Muscle of back (tissue), 11 donors: ENCODE measurements around the gene PTPN14. TPM values are rescaled to one million over a fixed set of nuclear protein-coding genes. Genes with fewer than 3 reads are reported as not detected.
A peak's percentile ranks its signal among the peaks of the same experiment; 100 is the strongest.

ENCODE experiments used
- DNase-seq, 3 donors: peaks; one replicate each; pipeline versions ENCODE4 v3.0.0 to v3.0.0-alpha.2; 2013
- polyA plus RNA-seq, 10 donors: library from polyadenylated mRNA; unstranded; fragments of 120-200 nt; gene quantifications; one replicate each; pipeline ENCODE4 v1.2.1, GENCODE V29; 2013; ENCODE audit not compliant: insufficient read length in 10 of 10

The PTPN14 gene
- polyA plus RNA-seq, 10 donors = 16.0 to 27.8 (median 19.1) TPM

GRCh38 chr1:214337015-214337414, 214.4 kb downstream of the PTPN14 start:
- peak in 1 of 3 donors; percentile 23 for DNase-seq

- no peak for DNase-seq
These were observed 215.8 kb downstream of the PTPN14 start for GRCh38 chr1:214335567-214335966.

DNA sequence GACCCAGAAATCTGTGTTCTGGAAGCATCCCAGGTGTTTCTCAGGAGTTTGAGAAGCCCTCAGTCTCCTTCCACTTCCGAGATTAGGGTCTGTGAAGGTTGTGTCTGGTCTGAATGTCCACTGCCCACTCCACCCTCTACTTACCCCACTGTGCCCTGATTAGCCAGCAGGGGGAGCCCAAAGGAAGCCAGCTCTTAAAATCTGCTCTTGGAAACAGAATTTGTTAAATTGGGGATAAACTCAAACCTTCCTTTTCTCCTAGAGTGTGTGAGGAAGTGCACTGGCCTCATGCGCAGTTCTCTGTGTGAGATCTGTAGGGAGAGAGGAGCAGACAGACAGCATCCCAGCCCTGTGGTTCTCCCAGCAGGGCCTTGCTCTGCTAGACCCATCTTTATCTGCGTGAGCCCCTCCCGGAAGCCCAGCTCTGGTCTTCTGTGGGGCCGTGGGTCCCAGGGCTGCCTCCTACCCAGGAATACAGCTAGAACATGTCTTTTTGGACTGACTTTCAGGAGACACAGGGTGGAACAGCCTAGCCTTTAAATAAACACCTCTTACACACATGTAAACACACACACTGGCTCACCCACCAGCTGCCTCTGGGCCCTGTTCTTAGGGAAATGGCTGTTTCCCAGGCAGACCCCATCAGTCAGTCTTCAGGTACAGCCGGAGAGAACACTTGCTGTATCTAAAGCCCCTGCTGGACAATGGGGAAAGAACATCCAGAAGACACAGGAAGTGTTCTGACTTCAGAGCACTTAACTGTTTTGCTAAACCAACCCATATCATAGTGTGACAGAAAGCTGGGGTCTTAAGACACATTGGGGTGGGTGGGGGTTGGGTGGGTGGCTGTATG, 218.2 kb downstream of the PTPN14 start:
- peak; percentile 42 to 79 (median 60) for DNase-seq

DNA sequence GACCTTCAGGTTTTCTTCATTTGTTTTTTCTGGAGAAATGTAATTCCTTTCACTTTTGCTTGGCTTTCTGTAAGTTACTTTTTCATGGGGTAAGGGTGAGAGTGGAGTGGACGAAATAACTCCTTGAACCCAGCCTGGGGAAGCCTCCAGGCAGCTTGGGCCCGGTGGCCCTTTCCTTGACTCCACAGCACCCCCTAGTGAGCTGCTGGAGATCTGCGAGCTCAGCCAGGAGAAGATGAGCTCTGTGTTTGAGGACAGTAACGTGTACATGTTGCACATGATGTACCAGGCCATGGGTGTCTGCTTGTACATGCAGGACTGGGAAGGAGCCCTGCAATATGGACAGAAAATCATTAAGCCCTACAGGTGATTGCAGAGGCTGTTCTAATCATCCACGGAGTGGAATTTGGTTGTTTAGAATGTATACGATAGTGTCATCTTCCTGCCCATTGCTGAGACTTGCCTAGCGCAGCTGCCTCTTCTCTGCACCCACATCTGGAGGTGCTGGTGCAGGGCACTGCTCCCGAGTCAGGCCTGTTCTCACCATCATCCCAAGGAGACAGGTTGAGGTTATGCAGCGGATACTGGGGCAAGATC, 219.5 kb downstream of the PTPN14 start:
- DNase-seq = peak in 1 of 3 donors; percentile 31

DNA sequence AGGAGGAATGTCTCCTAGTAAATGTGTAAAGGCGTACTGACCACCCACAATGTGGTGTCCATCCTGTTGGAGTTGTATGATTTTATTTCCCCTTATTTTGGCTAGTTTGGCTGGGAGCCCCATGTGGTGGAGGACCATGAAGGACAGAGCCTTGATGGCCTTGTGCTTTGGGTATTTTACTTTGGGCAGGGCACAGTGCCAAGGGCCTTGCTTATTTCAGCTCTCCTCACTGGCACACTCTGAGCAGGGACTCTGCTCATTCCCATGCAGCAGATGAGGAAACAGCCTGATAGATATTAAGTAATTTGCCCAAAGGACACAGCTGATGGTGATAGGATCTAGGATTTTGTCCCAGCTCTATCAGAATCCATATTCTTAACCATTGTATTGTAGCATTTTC, 220.2 kb downstream of the PTPN14 start:
- no peak for DNase-seq

DNA sequence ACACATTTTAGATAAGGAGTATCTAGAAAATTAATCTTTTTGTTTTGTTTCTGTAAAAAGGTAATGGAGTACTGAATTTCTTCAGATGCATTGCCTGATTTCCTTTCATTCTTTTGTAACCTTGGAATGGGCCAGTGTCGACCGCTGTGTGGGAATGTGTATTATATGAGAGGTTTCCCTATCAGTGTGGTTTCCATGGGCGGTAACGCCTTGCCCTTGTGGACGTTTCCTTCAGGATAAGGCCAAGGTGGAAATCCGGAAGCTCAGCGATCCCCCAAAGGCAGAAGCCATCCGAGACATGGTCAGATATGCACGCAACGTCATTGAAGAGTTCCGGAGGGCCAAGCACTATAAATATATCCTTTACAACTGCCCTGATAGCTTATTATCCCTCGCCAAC, 220.7 kb downstream of the PTPN14 start:
- no peak for DNase-seq

- DNase-seq = no peak
These were observed 221.2 kb downstream of the PTPN14 start for GRCh38 chr1:214330222-214330621.

GRCh38 chr1:214329470-214330220, 221.8 kb downstream of the PTPN14 start:
- no peak for DNase-seq

DNA sequence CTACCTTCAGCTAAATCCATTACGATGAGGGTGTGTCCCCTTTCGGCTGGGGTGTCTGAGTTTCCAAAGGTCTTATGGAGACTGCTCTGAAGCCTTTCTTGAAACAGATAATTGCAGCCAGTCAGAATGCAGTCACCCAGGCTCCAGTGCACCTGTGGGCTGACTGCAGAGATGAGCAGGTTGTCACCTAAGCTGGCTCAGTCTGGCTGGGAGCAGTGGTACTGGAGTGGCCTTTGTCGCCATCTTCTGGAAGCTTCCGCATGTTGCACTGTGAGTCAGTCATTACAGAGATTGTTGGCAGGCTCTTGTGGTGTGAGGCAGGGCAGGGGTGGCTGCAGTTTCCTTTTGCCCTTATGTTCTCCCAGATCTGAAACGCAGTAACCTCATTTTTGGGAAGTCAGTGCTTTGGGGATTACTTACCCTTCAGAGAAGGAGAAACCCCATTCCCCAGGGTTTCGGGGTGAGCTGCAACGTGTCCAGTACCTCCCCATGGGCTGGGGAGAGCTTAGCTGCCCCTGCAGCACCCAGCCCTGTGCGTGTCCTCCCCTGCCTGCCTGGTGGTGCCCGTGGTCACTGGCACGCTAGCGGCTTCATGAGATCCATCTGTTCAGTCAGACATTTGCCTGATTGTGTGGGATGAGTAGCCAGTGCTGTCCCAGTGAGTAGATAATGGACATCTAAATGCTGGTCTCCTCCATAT, 222.5 kb downstream of the PTPN14 start:
- peak; percentile 70 to 86 (median 82) for DNase-seq

DNA sequence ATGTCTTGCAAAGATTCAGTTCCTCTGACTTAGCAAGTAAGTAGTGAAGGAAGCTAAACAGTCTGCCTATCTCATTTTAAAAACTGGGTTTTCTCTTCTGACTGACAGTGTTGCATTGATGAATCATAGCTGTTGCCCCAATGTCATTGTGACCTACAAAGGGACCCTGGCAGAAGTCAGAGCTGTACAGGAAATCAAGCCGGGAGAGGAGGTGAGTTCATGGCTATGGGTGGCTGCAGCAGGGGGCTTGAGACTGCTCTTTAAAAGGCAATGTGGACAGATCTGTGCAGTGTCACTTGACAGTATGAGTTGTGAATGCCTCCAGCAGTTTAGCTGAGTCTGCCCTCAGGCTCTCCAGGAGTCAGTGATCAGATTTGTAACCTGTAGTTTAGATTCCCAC, 223.9 kb downstream of the PTPN14 start:
- DNase-seq = no peak

- DNase-seq = no peak
These were observed 225.0 kb downstream of the PTPN14 start for GRCh38 chr1:214326406-214326805.

DNA sequence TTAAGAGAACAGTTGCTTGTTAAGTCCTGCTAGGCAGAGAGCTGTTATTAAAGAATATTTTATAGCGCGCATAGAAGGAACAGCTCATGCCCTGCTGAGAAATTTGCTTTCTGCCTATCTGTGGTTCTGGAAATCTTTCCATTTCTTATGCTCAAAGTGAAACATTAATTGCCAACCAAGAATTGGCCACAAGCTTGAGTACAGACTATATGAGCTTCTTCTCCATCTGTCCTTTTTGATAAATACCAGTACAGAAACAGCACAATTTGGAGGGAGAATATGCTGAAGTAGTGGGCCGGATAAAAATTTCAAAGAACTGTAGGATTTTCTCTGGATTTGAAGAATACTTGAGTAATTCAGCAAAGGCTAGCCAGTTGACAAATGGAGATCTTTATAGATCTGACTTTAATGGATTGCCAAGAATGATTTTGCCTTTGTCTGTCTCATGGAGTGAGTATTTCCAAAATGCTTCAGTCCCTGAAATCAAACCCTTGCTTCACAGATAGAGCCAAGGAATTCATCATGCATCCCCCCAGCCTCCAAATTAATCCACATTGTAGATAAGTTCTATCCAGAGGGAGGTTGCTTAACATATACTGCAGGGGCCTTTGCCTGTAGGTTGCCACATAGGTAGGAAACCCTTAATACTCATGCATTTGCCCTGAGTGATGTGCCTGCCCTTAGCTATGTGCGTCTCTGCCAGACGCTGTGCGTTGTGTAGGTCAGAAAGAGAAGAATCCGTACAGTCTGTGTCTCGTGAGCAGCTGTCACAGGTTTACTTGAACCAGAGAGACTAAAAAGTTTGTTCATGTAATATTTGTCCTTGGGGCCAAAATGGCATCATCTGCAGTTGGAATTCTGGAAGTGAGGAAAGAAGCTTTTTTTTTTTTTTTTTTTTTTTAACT, 226.3 kb downstream of the PTPN14 start:
- no peak for DNase-seq

GRCh38 chr1:214321705-214322453, 229.5 kb downstream of the PTPN14 start:
- DNase-seq = no peak

DNA sequence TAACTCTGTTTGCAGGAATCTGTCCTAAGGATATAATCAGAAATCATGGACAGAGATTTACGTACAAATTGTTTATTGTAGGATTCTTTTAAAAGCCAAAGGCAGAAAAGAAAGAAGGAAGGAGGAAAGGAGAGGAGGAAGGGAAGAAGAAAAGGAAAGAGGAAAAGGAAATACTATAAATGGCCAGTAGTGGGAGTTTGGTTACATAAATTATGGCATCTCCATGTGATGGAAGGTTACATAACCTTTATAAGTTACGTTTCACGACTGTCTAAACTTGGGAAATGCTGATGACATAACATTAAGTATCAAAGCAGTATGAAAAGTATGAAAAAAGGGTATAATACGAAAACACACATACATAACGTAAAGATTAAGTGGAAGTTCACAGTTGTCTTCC, 231.5 kb downstream of the PTPN14 start:
- no peak for DNase-seq

GRCh38 chr1:214318956-214319736, 232.3 kb downstream of the PTPN14 start:
- no peak for DNase-seq

GRCh38 chr1:214318356-214318755, 233.0 kb downstream of the PTPN14 start:
- peak in 1 of 3 donors; percentile 48 for DNase-seq

GRCh38 chr1:214317734-214318133, 233.7 kb downstream of the PTPN14 start:
- DNase-seq = no peak

DNA sequence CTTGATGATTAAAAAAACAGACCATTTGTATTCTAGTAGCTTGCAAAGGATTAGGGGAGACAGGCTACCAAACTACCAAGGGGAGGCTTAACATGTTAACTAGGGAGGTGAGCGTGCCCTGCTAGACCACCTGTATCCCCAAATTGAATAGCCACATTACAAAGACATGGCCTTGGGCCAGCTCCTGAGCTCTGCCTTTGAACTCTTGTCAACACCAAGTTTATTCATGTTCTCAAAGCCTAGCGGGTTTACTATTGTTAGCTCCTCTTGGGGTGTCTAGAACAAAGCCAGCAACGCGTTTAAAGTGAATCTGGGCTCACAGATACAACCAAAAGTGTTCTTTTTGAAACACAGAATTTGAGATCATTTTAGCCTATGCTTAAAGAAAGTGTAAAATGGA, 234.1 kb downstream of the PTPN14 start:
- DNase-seq = no peak

- no peak for DNase-seq
These were observed 234.8 kb downstream of the PTPN14 start for GRCh38 chr1:214316593-214316992.
